GM19099 (cell line): ENCODE measurements around the gene DNAH17.

ENCODE experiments used
- POLR2A ChIP-seq: IDR thresholded peaks from 3 replicates; pipeline ENCODE4 v1.6.1; 2011; ENCODE audit warnings: low read depth; ENCODE audit not compliant: insufficient read length; ENCODE audit errors: extremely low read depth

DNAH17 gene

GRCh38 chr17:78395155-78395554 lies 182.0 kb downstream of the DNAH17 start:
- TF ChIP-seq POLR2A: no peak

- no peak for TF ChIP-seq POLR2A
Observed at GRCh38 chr17:78394209-78394608, 183.0 kb downstream of the DNAH17 start.

GRCh38 chr17:78393575-78393974 lies 183.6 kb downstream of the DNAH17 start:
- no peak for TF ChIP-seq POLR2A

GRCh38 chr17:78392295-78392694 lies 184.9 kb downstream of the DNAH17 start:
- no peak for TF ChIP-seq POLR2A

- TF ChIP-seq POLR2A: no peak
Observed at GRCh38 chr17:78391843-78392242, 185.4 kb downstream of the DNAH17 start.

- no peak for TF ChIP-seq POLR2A
Observed at GRCh38 chr17:78391051-78391431, 186.2 kb downstream of the DNAH17 start.

GRCh38 chr17:78390241-78391050 lies 186.8 kb downstream of the DNAH17 start:
- TF ChIP-seq POLR2A: no peak

- no peak for TF ChIP-seq POLR2A
Observed at GRCh38 chr17:78387977-78388941, 188.9 kb downstream of the DNAH17 start.

- no peak for TF ChIP-seq POLR2A
Observed at GRCh38 chr17:78384479-78385175, 192.6 kb downstream of the DNAH17 start.

GRCh38 chr17:78383725-78384471 lies 193.3 kb downstream of the DNAH17 start:
- no peak for TF ChIP-seq POLR2A

- TF ChIP-seq POLR2A: no peak
Observed at GRCh38 chr17:78381601-78382232, 195.5 kb downstream of the DNAH17 start.

- no peak for TF ChIP-seq POLR2A
Observed at GRCh38 chr17:78380370-78380769, 196.8 kb downstream of the DNAH17 start.

- TF ChIP-seq POLR2A: no peak
Observed at GRCh38 chr17:78379131-78379491, 198.1 kb downstream of the DNAH17 start.
